Keratinocyte (primary cell): ENCODE results near the gene KEAP1. TPM values are rescaled to one million over a fixed set of nuclear protein-coding genes. Genes with fewer than 3 reads are reported as not detected.

Source experiments
- DNase-seq: peaks from one replicate; pipeline ENCODE4 v3.0.0-alpha.2; 2011; ENCODE audit warnings: low read depth, missing footprints, low spot score
- FAIRE-seq: peaks from 2 replicates; lab custom pipeline; 2011; peaks lifted over from hg19 to GRCh38; lab: Jason Lieb, UNC
- H2AFZ ChIP-seq: 2 replicates; pipeline ENCODE4 v1.6.0; 2012; ENCODE audit warnings: low read length, control low read depth, inconsistent platforms; ENCODE audit not compliant: control insufficient read depth
- H3K27ac ChIP-seq: 2 replicates; pipeline ENCODE4 v1.5.1; 2011; ENCODE audit warnings: low read length; ENCODE audit not compliant: control insufficient read depth, insufficient read depth
- H3K27me3 ChIP-seq: 3 replicates; pipeline ENCODE4 v1.6.0; 2011; ENCODE audit warnings: low read length; ENCODE audit not compliant: control insufficient read depth, insufficient read depth; ENCODE audit errors: extremely low read depth
- H3K36me3 ChIP-seq, 2 experiments: 2 replicates in 1 of 2; 3 replicates in 1 of 2; pipeline ENCODE4 v1.5.1; 2011; ENCODE audit warnings: low read length in 2 of 2, mild to moderate bottlenecking in 1 of 2; ENCODE audit not compliant: control insufficient read depth in 2 of 2, insufficient read depth in 2 of 2; ENCODE audit errors: extremely low read depth in 1 of 2
- H3K4me1 ChIP-seq: 3 replicates; pipeline ENCODE4 v1.5.1; 2011; ENCODE audit warnings: low read length; ENCODE audit not compliant: control insufficient read depth, insufficient read depth; ENCODE audit errors: extremely low read depth
- H3K4me2 ChIP-seq: 3 replicates; pipeline ENCODE4 v1.6.0; 2011; ENCODE audit warnings: low read depth, low read length; ENCODE audit not compliant: control insufficient read depth, insufficient read depth; ENCODE audit errors: extremely low read depth
- H3K4me3 ChIP-seq, 3 experiments: fragments of 200-600 bp in 1 of 3; sonication (generic) in 1 of 3; 2 replicates in 2 of 3; 3 replicates in 1 of 3; pipeline ENCODE4 v1.5.1; 2011 to 2016; ENCODE audit warnings: low read length in 3 of 3, mild to moderate bottlenecking in 3 of 3, control low read depth in 2 of 3, inconsistent platforms in 1 of 3, low read depth in 1 of 3, mixed read lengths in 1 of 3, mixed run types in 1 of 3, moderate library complexity in 1 of 3; ENCODE audit not compliant: control insufficient read depth in 2 of 3, insufficient read depth in 2 of 3; ENCODE audit errors: extremely low read depth in 1 of 3
- H3K79me2 ChIP-seq: 2 replicates; pipeline ENCODE4 v1.6.0; 2012; ENCODE audit warnings: low read length; ENCODE audit not compliant: control insufficient read depth, insufficient read depth
- H3K9ac ChIP-seq: 3 replicates; pipeline ENCODE4 v1.6.0; 2011; ENCODE audit warnings: low read length; ENCODE audit not compliant: control insufficient read depth, insufficient read depth; ENCODE audit errors: extremely low read depth
- H3K9me1 ChIP-seq: 3 replicates; pipeline ENCODE4 v1.6.0; 2011; ENCODE audit warnings: low read length; ENCODE audit not compliant: control insufficient read depth, insufficient read depth; ENCODE audit errors: extremely low read depth
- H3K9me3 ChIP-seq: 2 replicates; pipeline ENCODE4 v1.5.1; 2012; ENCODE audit warnings: low read depth, low read length; ENCODE audit not compliant: control insufficient read depth
- H4K20me1 ChIP-seq: 3 replicates; pipeline ENCODE4 v1.6.0; 2011; ENCODE audit warnings: low read length; ENCODE audit not compliant: control insufficient read depth, insufficient read depth; ENCODE audit errors: extremely low read depth
- CTCF ChIP-seq, 3 experiments: IDR thresholded peaks in 1 of 3; conservative IDR thresholded peaks in 1 of 3; optimal IDR thresholded peaks in 1 of 3; 2 replicates in 2 of 3; 3 replicates in 1 of 3; pipeline versions ENCODE3 to v1.5.1; 2011; ENCODE audit warnings: low read length in 3 of 3, mild to moderate bottlenecking in 3 of 3, moderate library complexity in 2 of 3, control low read depth in 1 of 3, inconsistent platforms in 1 of 3; ENCODE audit not compliant: insufficient read depth in 2 of 3; ENCODE audit errors: extremely low read depth in 1 of 3
- EZH2 ChIP-seq: IDR thresholded peaks from one replicate; pipeline ENCODE4 v1.6.1; 2012; ENCODE audit warnings: inconsistent platforms, mild to moderate bottlenecking, low read length, moderate library complexity
- dilution Hi-C: fragments of 300-500 bp; cut with MboI; formaldehyde crosslinking; loops from one replicate; pipeline ENCODE4 v1.7.0; 2020; ENCODE audit warnings: low sequenced_read_pairs; ENCODE audit not compliant: extremely low pct_ligation_motif_present
- polyA plus RNA-seq, 5 experiments: library from polyadenylated mRNA; depleted of rRNA in 3 of 5; stranded (reverse) in 3 of 5; stranded (forward) in 1 of 5; unstranded in 1 of 5; fragments of >200 nt; gene quantifications; 1 replicate in 1 of 5; 2 replicates in 3 of 5; 3 replicates in 1 of 5; pipeline versions ENCODE4 v1.2.1 to v1.2.3, GENCODE V29; 2011 to 2012; ENCODE audit warnings: missing spikeins in 2 of 5, low read depth in 1 of 5, low replicate concordance in 1 of 5

KEAP1 gene
- polyA plus RNA-seq, 1 donor (not counting 4 experiments of a cell fraction or from before 2014, with no cell fraction given), result 29.6 TPM

GRCh38 chr19:10471909-10472308 is 31.2 kb downstream of the KEAP1 start:
- no peaks in the 10 kb centered on the region for H3K9me3 ChIP-seq
- H3K36me3 ChIP-seq, result no peaks in the 10 kb centered on the region
- H3K27me3 ChIP-seq, result no peaks in the 10 kb centered on the region
- H3K9ac ChIP-seq, result no peak overlapping the region
- dilution Hi-C loops, result no loop called here
- H3K4me2 ChIP-seq, result no peak overlapping the region
- DNase-seq (no peak), FAIRE-seq (no peak)
- H3K27ac ChIP-seq, result no peak overlapping the region
- TF ChIP-seq EZH2 (no peak), CTCF (optimal IDR thresholded peaks at IDR 0.05 in 1 of 3, IDR thresholded peaks at IDR 0.05 in 1 of 3, conservative IDR thresholded peaks at IDR 0.05 in 1 of 3; ENCODE audit: extremely low read depth in 1 of 3, insufficient read depth in 2 of 3, low read length in 3 of 3) (peak; percentile 28 to 48 (median 43))
- no peaks in the 10 kb centered on the region for H4K20me1 ChIP-seq
- no peaks in the 10 kb centered on the region for H3K4me1 ChIP-seq
- H3K4me3 ChIP-seq, result no peak overlapping the region
- H2AFZ ChIP-seq, result no peak overlapping the region
- H3K9me1 ChIP-seq, result no peaks in the 10 kb centered on the region
- no peaks in the 10 kb centered on the region for H3K79me2 ChIP-seq

- dilution Hi-C loops, result no loop called here
- DNase-seq, result no peak
Observed at GRCh38 chr19:10468133-10468532, 35.0 kb downstream of the KEAP1 start.

GRCh38 chr19:10467104-10467706 is 36.0 kb downstream of the KEAP1 start:
- Histone ChIP-seq H4K20me1 (no peaks in the 10 kb centered on the region), H3K27ac (no peak overlapping the region), H3K9ac (no peak overlapping the region), H3K4me3 (no peak overlapping the region), H3K9me1 (no peaks in the 10 kb centered on the region), H3K4me2 (no peak overlapping the region), H3K9me3 (no peaks in the 10 kb centered on the region), H3K79me2 (no peaks in the 10 kb centered on the region), H3K36me3 (no peaks in the 10 kb centered on the region), H3K4me1 (no peaks in the 10 kb centered on the region), H3K27me3 (no peaks in the 10 kb centered on the region), H2AFZ (no peak overlapping the region)
- FAIRE-seq (no peak), DNase-seq (no peak)
- dilution Hi-C loops, result no loop called here
- TF ChIP-seq CTCF (optimal IDR thresholded peaks at IDR 0.05 in 1 of 3, IDR thresholded peaks at IDR 0.05 in 1 of 3, conservative IDR thresholded peaks at IDR 0.05 in 1 of 3; ENCODE audit: extremely low read depth in 1 of 3, insufficient read depth in 2 of 3, low read length in 3 of 3) (no peak), EZH2 (no peak)

More at GRCh38 chr19:10468133-10468532, 35.0 kb downstream of the KEAP1 start:
- Histone ChIP-seq H3K4me2 (no peak overlapping the region), H3K9ac (no peak overlapping the region), H3K9me3 (no peaks in the 10 kb centered on the region), H3K9me1 (no peaks in the 10 kb centered on the region), H3K36me3 (no peaks in the 10 kb centered on the region), H3K27ac (no peak overlapping the region), H3K4me1 (no peaks in the 10 kb centered on the region), H3K79me2 (no peaks in the 10 kb centered on the region), H2AFZ (no peak overlapping the region), H3K27me3 (no peaks in the 10 kb centered on the region), H3K4me3 (no peak overlapping the region), H4K20me1 (no peaks in the 10 kb centered on the region)
- TF ChIP-seq EZH2, result no peak
- no peak for FAIRE-seq
